SK-N-MC (cell line): Measurements from ENCODE around the gene FMR1NB.

Source experiments
- EZH2 ChIP-seq: fragments of 200-600 bp; sonication (generic); IDR thresholded peaks from one replicate; pipeline ENCODE4 v1.6.1; 2017; ENCODE audit warnings: antibody characterized with exemption
- POLR2AphosphoS5 ChIP-seq: IDR thresholded peaks from 2 replicates; pipeline ENCODE4 v1.6.1; 2012; ENCODE audit warnings: mild to moderate bottlenecking, low read depth, low read length, borderline replicate concordance

GRCh38 chrX:147945286-147945685 lies 35.9 kb upstream of the FMR1NB start:
- TF ChIP-seq EZH2: no peak
- TF ChIP-seq POLR2AphosphoS5: no peak
